ENCODE data around the gene RHOG. TPM values are rescaled to one million over a fixed set of nuclear protein-coding genes. Genes with fewer than 3 reads are reported as not detected.

RHOG gene
- 10 to 100 TPM; 39.9 to 82.4 (median 59.7) TPM for total RNA-seq

DNA sequence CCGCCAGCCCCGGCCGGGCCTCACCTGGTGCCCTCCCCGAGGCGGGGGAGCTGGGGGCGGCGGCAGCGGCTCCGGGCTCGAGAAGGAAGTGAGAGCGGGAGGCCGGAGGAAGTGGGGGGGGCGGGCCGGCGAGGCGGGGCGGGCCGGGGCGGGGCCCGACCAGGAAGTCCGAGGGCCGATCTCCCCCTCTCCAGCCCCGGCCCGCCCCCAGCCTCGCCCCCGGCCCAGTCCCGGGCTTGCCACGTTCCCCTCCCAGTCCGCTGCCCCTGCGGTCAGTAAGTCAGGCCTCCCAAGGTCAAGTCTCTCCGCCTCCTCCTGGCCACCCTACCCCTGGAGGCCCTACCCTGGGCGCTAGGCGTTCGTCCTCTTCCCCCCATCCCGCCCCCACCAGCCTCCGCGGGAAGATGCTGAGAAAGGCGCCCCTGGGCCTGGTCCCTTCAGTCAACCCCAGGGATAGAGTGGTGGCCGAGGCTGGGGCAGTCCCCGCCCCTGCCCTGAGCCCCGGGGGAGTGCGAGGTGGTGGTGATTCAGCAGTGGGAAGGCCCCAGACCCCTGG lies at the start of gene RHOG:
Gene RHOG (minus strand): TSS at position 90 of the 556 bp plus-strand sequence. CDS start 12,821 bp downstream, outside the sequence.
- TF ChIP-seq CTCF (IDR thresholded peaks at IDR 0.05; ENCODE audit: low read depth): no peak

DNA sequence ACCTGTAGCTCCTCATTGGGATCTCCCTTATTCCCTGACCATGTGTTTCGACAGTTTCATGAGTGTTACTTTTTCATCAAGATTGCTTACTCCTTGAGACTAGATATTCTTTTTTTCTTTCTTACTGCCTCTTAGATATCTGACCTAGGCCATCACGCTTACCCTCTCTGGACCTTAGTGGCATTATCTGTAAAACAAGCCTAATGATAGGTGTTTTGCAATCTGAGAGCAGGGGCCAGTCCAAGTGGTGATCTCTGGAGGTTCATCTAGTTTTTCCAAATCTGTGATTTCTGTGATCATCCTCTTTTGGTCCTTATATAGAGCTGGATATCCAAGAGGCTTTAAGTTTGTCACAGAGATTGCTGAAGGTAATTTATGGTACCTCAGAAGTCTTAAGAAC lies 49.3 kb upstream of the RHOG start:
- no peak for TF ChIP-seq CTCF (IDR thresholded peaks at IDR 0.05; ENCODE audit: low read depth)

GRCh38 chr11:3888876-3889275 lies 48.1 kb upstream of the RHOG start:
- no peak for TF ChIP-seq CTCF (IDR thresholded peaks at IDR 0.05; ENCODE audit: low read depth)

DNA sequence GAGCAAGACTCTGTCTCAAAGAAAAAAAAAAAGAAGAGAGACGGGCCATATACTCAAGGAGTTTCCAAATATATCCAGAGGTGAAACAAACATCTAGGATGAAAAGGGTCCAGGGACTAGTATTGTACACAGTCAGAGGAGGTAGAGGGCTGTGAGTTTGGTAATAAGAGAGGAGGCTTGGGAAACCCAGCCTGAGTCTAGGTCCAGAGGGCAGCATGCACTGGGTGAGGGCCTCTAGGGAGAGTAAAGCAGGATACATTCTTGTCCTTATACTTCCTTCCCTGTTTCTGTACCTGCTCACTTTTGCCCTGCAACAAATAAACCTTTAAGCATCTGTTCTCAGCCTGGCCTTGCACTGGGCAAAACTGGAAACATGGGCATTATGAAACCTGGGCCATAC lies 46.2 kb upstream of the RHOG start:
- no peak for TF ChIP-seq CTCF (IDR thresholded peaks at IDR 0.05; ENCODE audit: low read depth)

GRCh38 chr11:3885855-3886254 lies 45.1 kb upstream of the RHOG start:
- TF ChIP-seq CTCF (IDR thresholded peaks at IDR 0.05; ENCODE audit: low read depth): no peak

- TF ChIP-seq CTCF (IDR thresholded peaks at IDR 0.05; ENCODE audit: low read depth): no peak
Observed at GRCh38 chr11:3882655-3883054, 41.9 kb upstream of the RHOG start.

DNA sequence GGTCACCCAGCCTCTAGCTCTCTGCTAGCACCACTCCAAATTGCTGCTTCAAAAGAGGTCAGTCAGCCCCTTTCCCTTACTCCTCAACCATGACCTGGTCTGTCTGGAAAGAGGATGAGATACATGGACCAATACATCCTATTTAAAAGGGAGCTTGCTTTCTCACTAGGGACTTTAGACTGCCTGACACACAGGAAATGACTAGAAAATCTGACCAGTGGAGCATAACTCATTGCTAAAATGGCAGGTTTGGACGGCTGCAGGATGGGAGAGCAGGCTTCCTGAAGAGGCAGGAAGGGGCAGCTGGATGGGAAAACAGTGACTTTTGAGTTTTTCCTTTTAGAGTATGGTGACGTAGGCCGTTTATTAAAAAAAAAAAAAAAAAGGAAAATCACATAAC lies 40.0 kb upstream of the RHOG start:
- TF ChIP-seq CTCF (IDR thresholded peaks at IDR 0.05; ENCODE audit: low read depth): no peak

Measured in subcutaneous adipose tissue (tissue), 4 donors.